Thyroid gland (tissue), 4 donors: ENCODE results near the gene KCTD10.

ENCODE experiments used
- CTCF ChIP-seq, 6 experiments: fragments of 200-600 bp in 3 of 6; fragments of 450-650 bp in 3 of 6; sonication (generic) in 3 of 6; IDR thresholded peaks; one replicate each; pipeline ENCODE4 v1.5.1; 2016 to 2019; ENCODE audit warnings: antibody characterized with exemption in 6 of 6, mild to moderate bottlenecking in 2 of 6, inconsistent platforms in 1 of 6, moderate library complexity in 1 of 6
- POLR2A ChIP-seq, 2 donors: fragments of 450-650 bp; IDR thresholded peaks; one replicate each; pipeline ENCODE4 v1.6.1; 2017; ENCODE audit warnings: antibody characterized with exemption in 2 of 2, mild to moderate bottlenecking in 2 of 2, moderate library complexity in 1 of 2

- no peak for TF ChIP-seq CTCF (IDR thresholded peaks at IDR 0.05)
- no peak for TF ChIP-seq POLR2A (IDR thresholded peaks at IDR 0.05)
Observed at GRCh38 chr12:109479761-109480160, 2.7 kb upstream of the KCTD10 start.
